ENCODE data around the gene SLC16A8. TPM values are rescaled to one million over a fixed set of nuclear protein-coding genes. Genes with fewer than 3 reads are reported as not detected.

The SLC16A8 gene
- total and polyA plus RNA-seq, 2 of the 13 experiments (the other 11 are each of a cell fraction or from before 2014, with no cell fraction given), result not detected

- TF ChIP-seq ZBTB40 (IDR thresholded peaks at IDR 0.05) (no peak), ZBTB40 (CRISPR knock-in tag; IDR thresholded peaks at IDR 0.05) (no peak), ZBTB33 (CRISPR knock-in tag; IDR thresholded peaks at IDR 0.05) (peak; percentile 63; the same call in 1 of the 2 replicates), ZNF326 (CRISPR knock-in tag; IDR thresholded peaks at IDR 0.05; ENCODE audit: borderline replicate concordance) (no peak), NFAT5 (CRISPR knock-in tag; IDR thresholded peaks at IDR 0.05) (no peak)
These were observed 44.8 kb downstream of the SLC16A8 start (continued) for GRCh38 chr22:38038890-38039812.
